CD4-positive, alpha-beta T cell treated with Interleukin-4 for 4 hours (primary cell): Measurements from ENCODE around the gene HACD2.

Source experiments
- DNase-seq: peaks from one replicate; pipeline ENCODE4 v3.0.0-alpha.2; 2020

Gene HACD2

DNA sequence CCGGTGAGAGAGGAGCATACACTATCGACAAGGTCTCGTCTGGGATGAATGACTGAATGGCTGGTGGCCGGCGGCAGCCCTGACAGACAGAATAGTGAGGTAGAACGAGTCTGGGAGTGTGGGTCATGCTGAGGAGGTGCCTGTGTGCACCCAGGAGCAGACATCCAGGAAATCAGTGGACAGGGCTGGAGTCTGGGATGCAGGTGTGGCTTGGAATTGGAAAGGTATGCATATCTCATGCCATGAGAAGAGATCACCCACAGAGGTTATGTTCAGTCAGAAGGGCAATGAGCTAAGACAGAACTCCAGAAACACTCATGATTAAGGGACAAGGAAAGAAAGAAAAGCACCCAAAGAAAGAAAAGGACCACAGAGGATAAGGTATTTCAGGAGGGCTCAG lies 20.8 kb downstream of the HACD2 start:
- no peak for DNase-seq

- DNase-seq, result no peak
These were observed 22.3 kb downstream of the HACD2 start for GRCh38 chr3:123562547-123562946.

DNA sequence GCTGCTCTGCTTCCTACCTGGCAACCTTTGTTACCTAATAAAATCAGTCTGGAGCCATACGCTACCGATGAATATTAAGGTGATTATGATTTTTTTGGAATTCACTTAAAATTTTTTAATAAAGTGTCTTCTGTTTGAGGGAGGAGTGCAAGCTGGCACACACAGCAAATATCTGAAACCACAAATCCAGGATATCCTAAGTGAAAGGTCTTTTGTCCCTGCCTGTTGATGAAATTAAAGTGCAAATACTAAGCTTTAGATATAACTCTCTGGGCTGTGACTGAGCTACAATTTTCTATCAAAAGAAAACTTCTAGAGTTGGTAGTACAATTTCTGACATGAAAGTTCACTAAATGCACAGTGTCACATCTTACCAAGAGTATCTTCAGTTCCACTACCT lies 23.7 kb downstream of the HACD2 start:
- DNase-seq, result no peak

- DNase-seq, result peak; percentile 71
These were observed 25.6 kb downstream of the HACD2 start for GRCh38 chr3:123559040-123559861.

GRCh38 chr3:123553536-123553935 lies 31.3 kb downstream of the HACD2 start:
- DNase-seq, result no peak

DNA sequence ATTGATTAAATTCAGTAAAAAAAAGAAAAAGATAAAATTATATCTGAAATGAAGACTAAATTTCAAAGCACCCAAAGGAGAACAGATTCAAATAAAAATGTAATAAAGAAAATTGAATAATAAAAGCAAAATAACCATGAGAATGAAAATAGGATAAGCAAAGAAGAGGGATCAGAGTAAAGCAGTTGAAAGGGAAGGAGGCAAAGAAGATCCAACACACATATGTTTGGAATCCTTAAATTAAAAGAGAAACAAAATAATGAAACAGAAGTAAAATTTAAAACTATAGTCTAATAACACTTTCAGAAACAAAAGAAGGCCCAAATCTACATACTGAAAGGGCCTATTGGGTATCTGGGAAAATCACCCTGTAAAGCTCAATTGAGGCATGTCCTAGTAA lies 32.1 kb downstream of the HACD2 start:
- DNase-seq, result no peak

DNA sequence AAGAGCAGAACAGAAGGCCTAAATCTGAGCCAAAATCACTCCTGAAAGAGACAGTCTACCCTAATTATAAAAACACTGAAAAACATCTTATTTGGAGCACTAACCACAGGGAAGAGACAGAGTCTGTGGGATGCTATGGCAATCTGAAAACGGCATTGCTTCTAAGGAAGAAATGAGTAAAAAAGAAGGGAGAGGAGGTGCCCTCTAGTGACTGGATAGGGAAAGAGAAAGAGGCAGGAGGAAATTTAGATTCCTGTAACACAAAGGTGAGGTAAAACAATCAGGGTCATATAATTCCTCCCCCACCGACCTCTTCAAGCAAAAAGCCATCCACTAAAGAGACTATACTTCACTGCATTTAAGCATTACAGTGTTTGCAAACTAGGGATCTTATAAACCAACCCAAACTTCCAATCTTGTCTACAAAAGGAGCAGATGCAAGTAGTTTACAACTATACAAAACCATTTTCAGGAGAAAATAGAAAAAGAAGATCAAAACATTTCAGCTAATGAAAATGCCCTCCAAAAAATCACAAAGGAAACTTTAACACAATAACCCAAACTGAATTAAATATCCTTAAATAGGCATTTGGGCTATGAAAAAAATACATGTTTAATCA lies 32.6 kb downstream of the HACD2 start:
- peak; percentile 30 for DNase-seq

- no peak for DNase-seq
These were observed 36.9 kb downstream of the HACD2 start for GRCh38 chr3:123547881-123548519.

DNA sequence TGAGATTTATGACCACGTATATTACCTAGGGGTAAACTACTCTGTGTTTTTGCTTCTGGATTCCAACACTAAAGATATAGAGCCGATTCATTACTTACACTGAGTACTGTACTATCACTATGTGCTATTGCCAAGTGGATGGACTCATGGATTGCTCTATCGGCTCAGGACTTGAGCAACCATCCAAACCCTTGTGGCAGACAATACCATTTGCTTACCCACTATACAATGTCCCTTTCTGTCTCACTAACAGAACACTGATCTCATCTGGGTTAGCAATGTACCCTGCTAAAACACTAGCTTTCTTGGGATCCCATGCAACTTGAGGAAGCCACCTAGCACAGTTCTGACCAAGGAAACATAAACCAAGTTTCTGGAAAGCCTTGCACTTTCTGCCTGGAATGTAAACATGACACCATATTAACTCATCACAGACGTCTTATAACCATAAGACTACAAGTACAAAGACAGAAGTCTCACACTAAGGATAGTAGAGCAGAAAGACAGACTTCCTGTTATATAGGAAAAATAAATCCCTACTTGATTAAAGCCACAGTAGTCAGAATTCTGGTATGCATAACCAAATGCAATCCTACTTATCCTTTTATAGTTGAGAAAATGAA lies 38.6 kb downstream of the HACD2 start:
- no peak for DNase-seq

GRCh38 chr3:123543950-123544349 lies 40.9 kb downstream of the HACD2 start:
- no peak for DNase-seq

DNA sequence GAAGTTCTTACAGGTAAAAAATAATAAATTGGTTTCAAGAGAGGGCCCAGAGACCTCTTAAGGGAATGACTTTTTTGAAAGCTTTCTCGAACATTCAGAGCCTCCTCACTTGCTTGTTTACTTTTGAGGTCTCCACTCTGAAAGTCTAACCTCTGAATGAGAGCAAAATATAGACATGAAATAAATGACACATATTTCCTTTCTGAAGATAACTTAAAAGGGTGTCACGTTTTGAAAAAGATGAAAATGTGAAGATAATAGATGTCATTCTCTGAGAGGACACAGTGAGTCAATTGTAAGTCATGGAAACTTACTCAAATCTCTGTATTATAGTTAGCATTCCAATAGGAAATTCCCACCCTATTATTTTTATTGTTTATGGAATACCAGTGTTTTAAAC lies 44.6 kb downstream of the HACD2 start:
- DNase-seq, result no peak

GRCh38 chr3:123536153-123536895 lies 48.5 kb downstream of the HACD2 start:
- no peak for DNase-seq

- no peak for DNase-seq
These were observed 49.3 kb downstream of the HACD2 start for GRCh38 chr3:123535580-123535979.

DNA sequence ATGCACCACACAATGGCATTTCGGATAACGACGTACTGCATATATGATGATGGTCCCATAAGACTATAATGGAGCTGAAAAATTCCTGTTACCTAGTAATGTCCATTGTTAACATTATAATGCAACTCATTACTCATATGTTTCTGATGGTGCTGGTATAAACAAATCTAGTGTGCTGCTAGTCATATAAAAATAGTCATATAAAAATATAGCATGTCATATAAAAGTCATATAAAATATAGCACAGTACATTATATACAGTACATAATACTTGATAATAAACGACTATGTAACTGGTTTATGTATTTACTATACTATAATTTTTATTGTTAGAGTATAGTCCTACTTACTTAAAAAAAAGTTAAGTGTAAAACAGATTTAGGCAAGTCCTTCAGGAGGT lies 50.6 kb downstream of the HACD2 start:
- no peak for DNase-seq

DNA sequence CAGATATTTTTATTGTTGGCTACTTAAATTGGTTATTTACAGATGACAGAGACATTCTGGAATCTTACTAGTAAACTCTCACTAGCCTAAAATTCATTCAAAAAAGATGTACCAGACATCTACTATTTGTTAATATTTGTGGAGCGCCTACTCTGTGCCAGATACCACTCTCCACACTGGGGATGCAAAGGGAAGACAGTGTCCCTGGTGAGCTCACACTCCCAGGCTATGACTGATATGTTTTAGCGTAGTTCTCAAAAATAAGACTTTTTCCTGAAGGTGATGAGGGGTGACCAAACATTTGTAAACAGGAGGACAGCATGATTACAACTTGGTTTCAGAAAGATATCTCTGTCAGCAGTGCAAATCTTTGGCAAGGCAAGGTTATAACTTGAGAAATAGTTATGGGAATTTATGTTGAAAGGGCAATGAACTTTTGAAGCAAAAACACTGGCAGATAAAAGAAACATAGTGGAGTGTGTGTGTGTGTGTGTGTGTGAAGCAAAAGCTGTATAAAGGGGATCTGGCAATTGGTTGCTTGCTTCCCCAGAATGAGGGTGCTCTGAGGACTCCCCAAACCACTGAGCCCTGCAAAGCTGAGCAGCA lies 51.2 kb downstream of the HACD2 start:
- no peak for DNase-seq

DNA sequence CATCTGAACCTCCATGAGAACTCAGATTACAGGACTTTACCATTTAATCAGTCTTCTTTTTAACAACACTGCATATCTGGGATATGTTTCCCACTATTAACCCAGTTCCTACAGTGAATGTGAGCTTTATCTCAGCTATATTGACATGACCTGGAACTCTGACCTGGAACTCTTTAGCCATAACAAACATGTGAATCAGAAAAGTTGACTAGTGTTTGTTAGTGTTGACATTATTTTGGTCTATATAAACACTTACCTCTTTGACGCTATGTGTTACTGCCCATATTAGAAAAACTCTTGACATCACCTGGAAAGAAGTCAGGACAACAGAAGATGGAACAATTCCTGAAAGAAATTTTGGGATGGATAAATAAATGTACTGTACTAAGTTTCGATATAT lies 56.7 kb downstream of the HACD2 start:
- DNase-seq, result no peak

- no peak for DNase-seq
These were observed 57.8 kb downstream of the HACD2 start for GRCh38 chr3:123527046-123527445.

DNA sequence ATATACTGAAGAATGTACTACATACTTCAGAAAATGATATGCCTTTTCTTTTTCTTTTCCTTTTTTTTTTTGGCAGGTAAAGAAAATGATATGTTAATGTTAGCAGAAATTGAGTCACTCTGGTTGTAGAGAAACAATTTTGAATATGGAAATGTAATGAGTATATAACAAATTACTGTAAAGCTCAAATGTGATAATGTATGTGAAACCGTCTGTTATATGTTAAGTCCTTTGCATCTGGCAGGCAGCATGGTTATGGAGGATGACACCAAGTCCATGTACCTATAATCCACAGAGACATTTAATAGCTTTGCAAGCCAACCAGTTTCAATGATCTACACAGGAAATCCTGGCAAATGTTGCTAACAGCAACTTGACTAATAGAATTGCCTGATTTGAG lies 58.4 kb downstream of the HACD2 start:
- no peak for DNase-seq

DNA sequence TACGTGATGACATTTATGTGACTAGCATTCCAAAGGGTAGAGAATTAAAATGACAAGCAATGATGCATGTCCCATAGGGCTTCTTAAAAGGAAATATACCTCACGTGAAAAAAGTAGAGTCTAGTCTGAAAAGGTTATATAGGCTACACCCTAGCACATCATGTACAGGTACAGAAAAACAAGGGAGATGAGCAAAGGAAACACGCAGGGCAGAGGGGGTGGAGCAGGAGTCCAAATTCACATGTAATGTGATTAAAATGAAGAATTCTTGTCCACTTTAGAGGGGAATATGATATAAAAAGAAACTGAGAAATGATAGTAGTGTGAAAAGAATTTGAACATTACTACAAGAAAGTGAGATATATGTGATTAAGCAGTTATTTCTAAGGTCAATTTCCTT lies 59.4 kb downstream of the HACD2 start:
- DNase-seq, result no peak

- DNase-seq, result no peak
These were observed 59.9 kb downstream of the HACD2 start for GRCh38 chr3:123524981-123525380.

DNA sequence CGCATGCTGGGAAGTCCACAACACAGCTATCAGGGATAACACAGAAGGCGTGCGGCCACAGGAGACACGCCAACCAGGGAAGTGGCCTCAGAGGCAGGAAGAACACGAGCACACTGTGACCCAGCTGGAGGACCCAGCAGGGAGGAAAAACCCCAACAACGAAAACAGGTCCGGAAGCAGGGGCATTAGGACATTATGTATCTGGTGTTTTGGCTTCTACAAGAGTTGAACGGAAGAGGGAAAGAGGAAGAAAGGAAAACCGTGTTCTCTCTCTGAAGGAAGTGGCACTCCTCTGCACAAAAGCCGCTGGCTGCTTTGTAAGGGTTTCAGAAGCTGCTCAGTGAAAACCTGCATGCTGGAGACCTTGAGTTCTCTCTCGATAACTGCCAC lies 61.8 kb downstream of the HACD2 start:
- DNase-seq, result no peak

DNA sequence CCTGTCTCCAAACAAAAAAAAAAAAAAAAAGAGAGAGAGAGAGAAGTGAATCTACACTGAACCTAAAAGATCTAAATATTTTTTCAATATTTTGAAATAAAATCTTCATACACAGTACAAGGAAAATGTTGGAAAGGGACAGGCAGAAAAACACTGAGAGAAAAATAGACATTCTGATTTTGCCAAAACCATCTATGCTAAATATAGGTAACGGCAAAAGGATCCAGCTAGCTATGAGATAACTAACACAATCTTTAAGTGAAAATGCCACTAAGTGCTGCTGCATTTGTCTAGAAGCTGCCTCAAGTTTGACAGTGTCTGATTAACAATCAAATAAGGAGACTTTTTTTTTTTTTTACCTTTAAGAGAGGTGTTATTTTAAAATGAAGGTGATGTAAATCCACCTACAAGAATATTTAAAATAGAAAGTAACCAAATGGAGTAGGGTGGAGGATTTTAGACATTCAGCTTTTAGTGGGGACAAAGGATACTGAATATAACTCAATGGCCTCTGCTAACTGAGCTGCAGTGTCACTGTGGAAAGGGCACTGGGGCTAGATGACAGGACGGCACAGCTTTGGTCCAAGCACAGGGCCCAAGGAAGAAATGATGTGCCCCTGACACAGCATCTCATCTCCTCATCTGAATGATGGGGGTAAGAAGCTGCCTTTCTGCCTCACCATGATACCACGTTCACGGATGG lies 62.4 kb downstream of the HACD2 start:
- DNase-seq, result no peak
